Measurements from ENCODE around the gene ADAMTS12. TPM values are rescaled to one million over a fixed set of nuclear protein-coding genes. Genes with fewer than 3 reads are reported as not detected.

The ADAMTS12 gene
- total and polyA plus RNA-seq, 4 donors: 0.49 to 6.4 (median 2.3) TPM

DNA sequence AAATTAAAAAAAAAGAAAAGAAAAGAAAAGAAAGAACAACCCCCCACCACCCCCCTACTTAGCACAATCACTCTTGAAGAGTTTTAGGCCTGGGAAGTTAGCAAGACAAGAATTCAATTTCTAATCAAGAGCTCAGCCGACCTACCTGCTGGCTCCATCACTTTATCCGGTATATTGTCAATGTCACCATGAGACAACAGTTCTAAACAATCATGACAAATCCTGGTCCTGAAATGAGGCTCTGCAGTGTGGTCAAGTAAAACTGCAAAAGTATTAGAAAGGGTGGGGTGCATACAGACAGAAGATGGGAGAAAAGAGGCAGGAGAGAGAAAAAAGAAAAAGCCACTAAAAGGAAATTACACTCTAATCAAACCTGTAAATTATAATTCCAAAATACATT, 287.3 kb downstream of the ADAMTS12 start:
- no peak overlapping the region for H3K9ac ChIP-seq (ENCODE audit: low read depth in 1 of 2, low read length in 2 of 2)
- WGBS: 91% methylated on average over 2 of the region's 2 CpGs
- no peak overlapping the region for H3K4me3 ChIP-seq (ENCODE audit: low read depth in 1 of 3, low read length in 3 of 3)
- no peak for DNase-seq (ENCODE audit: low spot score)
- H3K27ac ChIP-seq (ENCODE audit: low read depth in 1 of 2, low read length in 2 of 2): no peak overlapping the region
- H3K9me3 ChIP-seq (ENCODE audit: control insufficient read depth in 4 of 4, low read length in 3 of 4): no peaks in the 10 kb centered on the region
- H3K4me1 ChIP-seq (ENCODE audit: control insufficient read depth in 4 of 4, insufficient read depth in 4 of 4, low read length in 3 of 4): no peaks in the 10 kb centered on the region
- no peaks in the 10 kb centered on the region for H3K27me3 ChIP-seq (ENCODE audit: control insufficient read depth in 4 of 4, insufficient read depth in 4 of 4, low read length in 3 of 4)
- TF ChIP-seq RAD21 (IDR thresholded peaks at IDR 0.05) (no peak), FOXA1 (IDR thresholded peaks at IDR 0.05) (no peak), TAF1 (conservative IDR thresholded peaks at IDR 0.05) (no peak), NR2F2 (IDR thresholded peaks at IDR 0.05) (no peak), GABPA (IDR thresholded peaks at IDR 0.05 in 1 of 2, conservative IDR thresholded peaks at IDR 0.05 in 1 of 2) (no peak), FOXA2 (IDR thresholded peaks at IDR 0.05) (no peak), RXRA (IDR thresholded peaks at IDR 0.05) (no peak)
- TF ChIP-seq, protein P1, sequence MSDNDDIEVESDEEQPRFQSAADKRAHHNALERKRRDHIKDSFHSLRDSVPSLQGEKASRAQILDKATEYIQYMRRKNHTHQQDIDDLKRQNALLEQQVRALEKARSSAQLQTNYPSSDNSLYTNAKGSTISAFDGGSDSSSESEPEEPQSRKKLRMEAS (IDR thresholded peaks at IDR 0.05): no peak
- TF ChIP-seq, protein P2, sequence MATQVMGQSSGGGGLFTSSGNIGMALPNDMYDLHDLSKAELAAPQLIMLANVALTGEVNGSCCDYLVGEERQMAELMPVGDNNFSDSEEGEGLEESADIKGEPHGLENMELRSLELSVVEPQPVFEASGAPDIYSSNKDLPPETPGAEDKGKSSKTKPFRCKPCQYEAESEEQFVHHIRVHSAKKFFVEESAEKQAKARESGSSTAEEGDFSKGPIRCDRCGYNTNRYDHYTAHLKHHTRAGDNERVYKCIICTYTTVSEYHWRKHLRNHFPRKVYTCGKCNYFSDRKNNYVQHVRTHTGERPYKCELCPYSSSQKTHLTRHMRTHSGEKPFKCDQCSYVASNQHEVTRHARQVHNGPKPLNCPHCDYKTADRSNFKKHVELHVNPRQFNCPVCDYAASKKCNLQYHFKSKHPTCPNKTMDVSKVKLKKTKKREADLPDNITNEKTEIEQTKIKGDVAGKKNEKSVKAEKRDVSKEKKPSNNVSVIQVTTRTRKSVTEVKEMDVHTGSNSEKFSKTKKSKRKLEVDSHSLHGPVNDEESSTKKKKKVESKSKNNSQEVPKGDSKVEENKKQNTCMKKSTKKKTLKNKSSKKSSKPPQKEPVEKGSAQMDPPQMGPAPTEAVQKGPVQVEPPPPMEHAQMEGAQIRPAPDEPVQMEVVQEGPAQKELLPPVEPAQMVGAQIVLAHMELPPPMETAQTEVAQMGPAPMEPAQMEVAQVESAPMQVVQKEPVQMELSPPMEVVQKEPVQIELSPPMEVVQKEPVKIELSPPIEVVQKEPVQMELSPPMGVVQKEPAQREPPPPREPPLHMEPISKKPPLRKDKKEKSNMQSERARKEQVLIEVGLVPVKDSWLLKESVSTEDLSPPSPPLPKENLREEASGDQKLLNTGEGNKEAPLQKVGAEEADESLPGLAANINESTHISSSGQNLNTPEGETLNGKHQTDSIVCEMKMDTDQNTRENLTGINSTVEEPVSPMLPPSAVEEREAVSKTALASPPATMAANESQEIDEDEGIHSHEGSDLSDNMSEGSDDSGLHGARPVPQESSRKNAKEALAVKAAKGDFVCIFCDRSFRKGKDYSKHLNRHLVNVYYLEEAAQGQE (IDR thresholded peaks at IDR 0.05): no peak
- TF ChIP-seq, protein P3, sequence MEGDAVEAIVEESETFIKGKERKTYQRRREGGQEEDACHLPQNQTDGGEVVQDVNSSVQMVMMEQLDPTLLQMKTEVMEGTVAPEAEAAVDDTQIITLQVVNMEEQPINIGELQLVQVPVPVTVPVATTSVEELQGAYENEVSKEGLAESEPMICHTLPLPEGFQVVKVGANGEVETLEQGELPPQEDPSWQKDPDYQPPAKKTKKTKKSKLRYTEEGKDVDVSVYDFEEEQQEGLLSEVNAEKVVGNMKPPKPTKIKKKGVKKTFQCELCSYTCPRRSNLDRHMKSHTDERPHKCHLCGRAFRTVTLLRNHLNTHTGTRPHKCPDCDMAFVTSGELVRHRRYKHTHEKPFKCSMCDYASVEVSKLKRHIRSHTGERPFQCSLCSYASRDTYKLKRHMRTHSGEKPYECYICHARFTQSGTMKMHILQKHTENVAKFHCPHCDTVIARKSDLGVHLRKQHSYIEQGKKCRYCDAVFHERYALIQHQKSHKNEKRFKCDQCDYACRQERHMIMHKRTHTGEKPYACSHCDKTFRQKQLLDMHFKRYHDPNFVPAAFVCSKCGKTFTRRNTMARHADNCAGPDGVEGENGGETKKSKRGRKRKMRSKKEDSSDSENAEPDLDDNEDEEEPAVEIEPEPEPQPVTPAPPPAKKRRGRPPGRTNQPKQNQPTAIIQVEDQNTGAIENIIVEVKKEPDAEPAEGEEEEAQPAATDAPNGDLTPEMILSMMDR (IDR thresholded peaks at IDR 0.05; ENCODE audit: low read depth, low read length, missing input control): no peak
- H3K36me3 ChIP-seq (ENCODE audit: control insufficient read depth in 4 of 4, insufficient read depth in 3 of 4, low read depth in 1 of 4, low read length in 3 of 4): no peaks in the 10 kb centered on the region

DNA sequence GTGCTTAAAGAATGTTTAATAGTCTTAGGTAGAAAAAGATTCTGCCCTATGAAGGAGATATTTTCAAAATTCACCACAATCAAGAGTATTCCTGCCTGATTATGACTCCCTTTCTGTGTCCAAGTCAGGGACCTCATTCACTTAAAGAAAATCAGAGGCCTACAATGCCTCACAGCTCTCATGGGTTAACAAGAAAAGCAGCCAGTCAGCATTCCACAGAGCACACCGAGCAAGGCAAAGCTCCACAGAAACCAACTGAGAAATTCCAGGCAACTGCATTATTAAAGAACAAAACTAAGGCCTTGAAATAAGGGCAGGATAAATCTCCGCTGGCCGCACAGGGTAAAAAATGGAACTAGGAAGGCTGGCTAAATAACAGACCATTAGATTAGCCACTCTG, 289.9 kb downstream of the ADAMTS12 start:
- DNase-seq (ENCODE audit: low spot score): no peak
- TF ChIP-seq FOXA1 (IDR thresholded peaks at IDR 0.05): no peak
- TF ChIP-seq TAF1 (conservative IDR thresholded peaks at IDR 0.05): no peak
- no peak for TF ChIP-seq EGR1 (IDR thresholded peaks at IDR 0.05; ENCODE audit: low read depth in 2 of 2)
- TF ChIP-seq YY1 (IDR thresholded peaks at IDR 0.05): no peak
- WGBS: 78% methylated on average over 3 of the region's 3 CpGs
- no peak overlapping the region for H3K4me3 ChIP-seq (ENCODE audit: low read depth in 1 of 3, low read length in 3 of 3)
- no peaks in the 10 kb centered on the region for H3K36me3 ChIP-seq (ENCODE audit: control insufficient read depth in 4 of 4, insufficient read depth in 3 of 4, low read depth in 1 of 4, low read length in 3 of 4)
- no peak overlapping the region for H3K27ac ChIP-seq (ENCODE audit: low read depth in 1 of 2, low read length in 2 of 2)
- no peak overlapping the region for H3K9ac ChIP-seq (ENCODE audit: low read depth in 1 of 2, low read length in 2 of 2)
- H3K27me3 ChIP-seq (ENCODE audit: control insufficient read depth in 4 of 4, insufficient read depth in 4 of 4, low read length in 3 of 4): no peaks in the 10 kb centered on the region
- no peaks in the 10 kb centered on the region for H3K9me3 ChIP-seq (ENCODE audit: control insufficient read depth in 4 of 4, low read length in 3 of 4)
- H3K4me1 ChIP-seq (ENCODE audit: control insufficient read depth in 4 of 4, insufficient read depth in 4 of 4, low read length in 3 of 4): no peaks in the 10 kb centered on the region

DNA sequence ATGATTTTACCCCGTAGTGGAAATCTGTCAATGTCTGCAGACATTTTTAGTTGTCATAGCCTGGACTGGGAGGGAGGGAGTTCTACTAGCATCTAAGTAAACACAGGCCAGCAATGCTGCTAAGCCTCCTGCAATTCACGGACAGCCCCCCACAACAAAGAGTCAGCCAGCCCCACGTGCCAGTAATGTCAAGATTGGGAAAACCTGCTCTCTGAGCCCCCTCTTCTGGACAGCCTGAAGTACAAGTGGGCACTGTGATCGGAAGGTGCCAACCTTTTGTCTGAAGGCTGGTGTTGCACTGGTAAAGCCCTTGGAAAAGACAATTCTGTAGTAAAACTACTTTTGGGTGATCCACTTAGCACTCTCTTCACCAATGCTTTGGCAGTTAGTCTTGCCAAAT, 296.5 kb downstream of the ADAMTS12 start:
- WGBS: 55% methylated on average over 4 of the region's 4 CpGs
- H3K27ac ChIP-seq (ENCODE audit: low read depth in 1 of 2, low read length in 2 of 2): no peak overlapping the region
- H3K27me3 ChIP-seq (ENCODE audit: control insufficient read depth in 4 of 4, insufficient read depth in 4 of 4, low read length in 3 of 4): no peaks in the 10 kb centered on the region
- no peaks in the 10 kb centered on the region for H3K4me1 ChIP-seq (ENCODE audit: control insufficient read depth in 4 of 4, insufficient read depth in 4 of 4, low read length in 3 of 4)
- no peak overlapping the region for H3K4me3 ChIP-seq (ENCODE audit: low read depth in 1 of 3, low read length in 3 of 3)
- no peak overlapping the region for H3K9ac ChIP-seq (ENCODE audit: low read depth in 1 of 2, low read length in 2 of 2)
- TF ChIP-seq RXRA (IDR thresholded peaks at IDR 0.05): no peak
- peak in 1 of 2 donors; percentile 4 for TF ChIP-seq RAD21 (IDR thresholded peaks at IDR 0.05)
- H3K36me3 ChIP-seq (ENCODE audit: control insufficient read depth in 4 of 4, insufficient read depth in 3 of 4, low read depth in 1 of 4, low read length in 3 of 4): no peaks in the 10 kb centered on the region
- no peak for DNase-seq (ENCODE audit: low spot score)
- no peaks in the 10 kb centered on the region for H3K9me3 ChIP-seq (ENCODE audit: control insufficient read depth in 4 of 4, low read length in 3 of 4)

Measured in liver (tissue), 9 donors.